ENCODE data around the gene ADAM19. TPM values are rescaled to one million over a fixed set of nuclear protein-coding genes. Genes with fewer than 3 reads are reported as not detected.

ADAM19 gene
- total and polyA plus RNA-seq, 12 donors = 5.5 to 49.6 (median 18.2) TPM

- Histone ChIP-seq H3K27ac (peak overlapping the region in 7 of 10 donors; percentile 15 to 95 (median 86)), H3K27me3 (no peaks in the 10 kb centered on the region), H3K9me3 (no peaks in the 10 kb centered on the region), H3K4me3 (peak overlapping the region in 4 of 10 donors; percentile 2 to 18 (median 17)), H3K4me1 (peaks cover 3 to 91% (median 56%) of the 10 kb centered on the region in 9 donors), H3K36me3 (peaks cover 0 to 44% (median 9%) of the 10 kb centered on the region in 9 donors)
- ATAC-seq = peak in 6 of 8 donors; percentile 15 to 54 (median 38)
- intact Hi-C loops (cut with DNase I) = loop anchor here in 2 of 10 donors (10.0 kb wide), 2 partner anchors 57 to 67 kb away; no protein-coding TSS in a partner anchor
- no peak for TF ChIP-seq CTCF (IDR thresholded peaks at IDR 0.05)
- DNase-seq = no peak
- WGBS, 2 donors = 16 to 27% methylated on average over 6 of the region's 6 CpGs
These were observed 4.2 kb downstream of the ADAM19 start for GRCh38 chr5:157571357-157571827.

GRCh38 chr5:157570531-157571200 is 4.9 kb downstream of the ADAM19 start:
- TF ChIP-seq CTCF (IDR thresholded peaks at IDR 0.05) = no peak
- WGBS, 2 donors = 77 to 80% methylated on average over 2 of the region's 2 CpGs
- H3K9me3 ChIP-seq = no peaks in the 10 kb centered on the region
- H3K4me3 ChIP-seq = no peak overlapping the region
- peak overlapping the region in 7 of 10 donors; percentile 15 to 95 (median 86) for H3K27ac ChIP-seq
- H3K4me1 ChIP-seq = peaks cover 3 to 92% (median 57%) of the 10 kb centered on the region in 9 donors
- ATAC-seq (no peak), DNase-seq (no peak)
- H3K36me3 ChIP-seq = peaks cover 0 to 49% (median 9%) of the 10 kb centered on the region in 9 donors
- intact Hi-C loops (cut with DNase I) = loop anchor here in 2 of 10 donors (10.0 kb wide), 2 partner anchors 56 to 66 kb away; no protein-coding TSS in a partner anchor
- no peaks in the 10 kb centered on the region for H3K27me3 ChIP-seq

GRCh38 chr5:157568720-157569119 is 6.9 kb downstream of the ADAM19 start:
- H3K36me3 ChIP-seq = peaks cover 0 to 62% (median 9%) of the 10 kb centered on the region in 9 donors
- peak overlapping the region in 1 of 10 donors; percentile 52 for H3K27ac ChIP-seq
- peaks cover 13 to 100% (median 64%) of the 10 kb centered on the region in 9 donors for H3K4me1 ChIP-seq
- TF ChIP-seq CTCF (IDR thresholded peaks at IDR 0.05) = no peak
- no peak for ATAC-seq
- 55 to 73% methylated on average over 2 of the region's 2 CpGs for WGBS, 2 donors
- intact Hi-C loops (cut with DNase I) = loop anchor here in 1 of 10 donors (10.0 kb wide), 1 partner anchor 54 kb away; no protein-coding TSS in a partner anchor
- no peak overlapping the region for H3K4me3 ChIP-seq
- no peak for DNase-seq
- no peaks in the 10 kb centered on the region for H3K27me3 ChIP-seq
- H3K9me3 ChIP-seq = no peaks in the 10 kb centered on the region

GRCh38 chr5:157568222-157568621 is 7.4 kb downstream of the ADAM19 start:
- no peak for ATAC-seq
- intact Hi-C loops (cut with DNase I) = loop anchor here in 1 of 10 donors (10.0 kb wide), 1 partner anchor 53 kb away; no protein-coding TSS in a partner anchor
- Histone ChIP-seq H3K27ac (peak overlapping the region in 1 of 10 donors; percentile 52), H3K4me1 (peaks cover 16 to 100% (median 64%) of the 10 kb centered on the region in 9 donors), H3K4me3 (no peak overlapping the region), H3K9me3 (no peaks in the 10 kb centered on the region), H3K27me3 (no peaks in the 10 kb centered on the region), H3K36me3 (peaks cover 0 to 67% (median 9%) of the 10 kb centered on the region in 9 donors)
- DNase-seq = no peak
- no peak for TF ChIP-seq CTCF (IDR thresholded peaks at IDR 0.05)
- 88 to 89% methylated on average over 4 of the region's 4 CpGs for WGBS, 2 donors
